Measurements from ENCODE around the gene DUSP28. TPM values are rescaled to one million over a fixed set of nuclear protein-coding genes. Genes with fewer than 3 reads are reported as not detected.

DUSP28 gene
- total and polyA plus RNA-seq, 2 of the 13 experiments (the other 11 are each of a cell fraction or from before 2014, with no cell fraction given): 5.2 to 8.6 TPM

GRCh38 chr2:240560084-240560479 is at the start of gene DUSP28 (continued):
- TF ChIP-seq ZBED4 (CRISPR knock-in tag; IDR thresholded peaks at IDR 0.05; ENCODE audit: borderline replicate concordance) (no peak; the same call in 1 of the 2 replicates), ZNF367 (CRISPR knock-in tag; IDR thresholded peaks at IDR 0.05; ENCODE audit: borderline replicate concordance) (peak; percentile 93; the same call in 1 of the 2 replicates), FOSL2 (CRISPR knock-in tag; IDR thresholded peaks at IDR 0.05) (peak; percentile 58), NFE2L2 (IDR thresholded peaks at IDR 0.05; ENCODE audit: low read length) (no peak), BRCA1 (CRISPR knock-in tag; IDR thresholded peaks at IDR 0.05) (peak; percentile 90; the same call in 1 of the 2 replicates), RXRA (CRISPR knock-in tag; IDR thresholded peaks at IDR 0.05) (peak; percentile 78; the same call in 1 of the 2 replicates), TMF1 (CRISPR knock-in tag; IDR thresholded peaks at IDR 0.05; ENCODE audit: low read depth) (no peak), ATRX (CRISPR knock-in tag; IDR thresholded peaks at IDR 0.05; ENCODE audit: borderline replicate concordance) (no peak), SP1 (IDR thresholded peaks at IDR 0.05) (0 out of 2 replicates have a peak, but pooled peaks have one; percentile 28), SP1 (CRISPR knock-in tag; IDR thresholded peaks at IDR 0.05) (peak; percentile 99), ZNF629 (CRISPR knock-in tag; conservative IDR thresholded peaks at IDR 0.05) (no peak; the same call in 1 of the 2 replicates), CHCHD3 (CRISPR knock-in tag; IDR thresholded peaks at IDR 0.05) (no peak), NFYB (CRISPR knock-in tag; IDR thresholded peaks at IDR 0.05) (no peak; the same call in 1 of the 2 replicates), CHD4 (IDR thresholded peaks at IDR 0.05; ENCODE audit: borderline replicate concordance, low read length) (no peak), JUND (CRISPR knock-in tag; IDR thresholded peaks at IDR 0.05) (no peak), ZNF101 (CRISPR knock-in tag; IDR thresholded peaks at IDR 0.05; ENCODE audit: borderline replicate concordance, low read depth) (peak; percentile 69; the same call in 1 of the 2 replicates)
- TF ChIP-seq, protein P1, sequence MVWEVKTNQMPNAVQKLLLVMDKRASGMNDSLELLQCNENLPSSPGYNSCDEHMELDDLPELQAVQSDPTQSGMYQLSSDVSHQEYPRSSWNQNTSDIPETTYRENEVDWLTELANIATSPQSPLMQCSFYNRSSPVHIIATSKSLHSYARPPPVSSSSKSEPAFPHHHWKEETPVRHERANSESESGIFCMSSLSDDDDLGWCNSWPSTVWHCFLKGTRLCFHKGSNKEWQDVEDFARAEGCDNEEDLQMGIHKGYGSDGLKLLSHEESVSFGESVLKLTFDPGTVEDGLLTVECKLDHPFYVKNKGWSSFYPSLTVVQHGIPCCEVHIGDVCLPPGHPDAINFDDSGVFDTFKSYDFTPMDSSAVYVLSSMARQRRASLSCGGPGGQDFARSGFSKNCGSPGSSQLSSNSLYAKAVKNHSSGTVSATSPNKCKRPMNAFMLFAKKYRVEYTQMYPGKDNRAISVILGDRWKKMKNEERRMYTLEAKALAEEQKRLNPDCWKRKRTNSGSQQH (CRISPR knock-in tag; IDR thresholded peaks at IDR 0.05; ENCODE audit: low read depth): peak; percentile 45
- TF ChIP-seq, protein P2, sequence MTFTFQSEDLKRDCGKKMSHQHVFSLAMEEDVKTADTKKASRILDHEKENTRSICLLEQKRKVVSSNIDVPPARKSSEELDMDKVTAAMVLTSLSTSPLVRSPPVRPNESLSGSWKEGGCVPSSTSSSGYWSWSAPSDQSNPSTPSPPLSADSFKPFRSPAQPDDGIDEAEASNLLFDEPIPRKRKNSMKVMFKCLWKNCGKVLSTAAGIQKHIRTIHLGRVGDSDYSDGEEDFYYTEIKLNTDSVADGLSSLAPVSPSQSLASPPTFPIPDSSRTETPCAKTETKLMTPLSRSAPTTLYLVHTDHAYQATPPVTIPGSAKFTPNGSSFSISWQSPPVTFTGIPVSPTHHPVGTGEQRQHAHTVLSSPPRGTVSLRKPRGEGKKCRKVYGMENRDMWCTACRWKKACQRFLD (CRISPR knock-in tag; IDR thresholded peaks at IDR 0.05; ENCODE audit: borderline replicate concordance): peak; percentile 39; the same call in 1 of the 2 replicates
- TF ChIP-seq, protein P3, sequence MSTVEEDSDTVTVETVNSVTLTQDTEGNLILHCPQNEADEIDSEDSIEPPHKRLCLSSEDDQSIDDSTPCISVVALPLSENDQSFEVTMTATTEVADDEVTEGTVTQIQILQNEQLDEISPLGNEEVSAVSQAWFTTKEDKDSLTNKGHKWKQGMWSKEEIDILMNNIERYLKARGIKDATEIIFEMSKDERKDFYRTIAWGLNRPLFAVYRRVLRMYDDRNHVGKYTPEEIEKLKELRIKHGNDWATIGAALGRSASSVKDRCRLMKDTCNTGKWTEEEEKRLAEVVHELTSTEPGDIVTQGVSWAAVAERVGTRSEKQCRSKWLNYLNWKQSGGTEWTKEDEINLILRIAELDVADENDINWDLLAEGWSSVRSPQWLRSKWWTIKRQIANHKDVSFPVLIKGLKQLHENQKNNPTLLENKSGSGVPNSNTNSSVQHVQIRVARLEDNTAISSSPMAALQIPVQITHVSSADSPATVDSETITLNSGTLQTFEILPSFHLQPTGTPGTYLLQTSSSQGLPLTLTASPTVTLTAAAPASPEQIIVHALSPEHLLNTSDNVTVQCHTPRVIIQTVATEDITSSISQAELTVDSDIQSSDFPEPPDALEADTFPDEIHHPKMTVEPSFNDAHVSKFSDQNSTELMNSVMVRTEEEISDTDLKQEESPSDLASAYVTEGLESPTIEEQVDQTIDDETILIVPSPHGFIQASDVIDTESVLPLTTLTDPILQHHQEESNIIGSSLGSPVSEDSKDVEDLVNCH (CRISPR knock-in tag; IDR thresholded peaks at IDR 0.05): no peak
- TF ChIP-seq, protein P4, sequence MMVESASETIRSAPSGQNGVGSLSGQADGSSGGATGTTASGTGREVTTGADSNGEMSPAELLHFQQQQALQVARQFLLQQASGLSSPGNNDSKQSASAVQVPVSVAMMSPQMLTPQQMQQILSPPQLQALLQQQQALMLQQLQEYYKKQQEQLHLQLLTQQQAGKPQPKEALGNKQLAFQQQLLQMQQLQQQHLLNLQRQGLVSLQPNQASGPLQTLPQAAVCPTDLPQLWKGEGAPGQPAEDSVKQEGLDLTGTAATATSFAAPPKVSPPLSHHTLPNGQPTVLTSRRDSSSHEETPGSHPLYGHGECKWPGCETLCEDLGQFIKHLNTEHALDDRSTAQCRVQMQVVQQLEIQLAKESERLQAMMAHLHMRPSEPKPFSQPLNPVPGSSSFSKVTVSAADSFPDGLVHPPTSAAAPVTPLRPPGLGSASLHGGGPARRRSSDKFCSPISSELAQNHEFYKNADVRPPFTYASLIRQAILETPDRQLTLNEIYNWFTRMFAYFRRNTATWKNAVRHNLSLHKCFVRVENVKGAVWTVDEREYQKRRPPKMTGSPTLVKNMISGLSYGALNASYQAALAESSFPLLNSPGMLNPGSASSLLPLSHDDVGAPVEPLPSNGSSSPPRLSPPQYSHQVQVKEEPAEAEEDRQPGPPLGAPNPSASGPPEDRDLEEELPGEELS (CRISPR knock-in tag; IDR thresholded peaks at IDR 0.05): peak; percentile 65
